AG20443 (cell line): ENCODE results near the gene MAPK7.
A peak's percentile ranks its signal among the peaks of the same experiment; 100 is the strongest.

Source experiments
- DNase-seq: peaks from one replicate; pipeline ENCODE4 v3.0.0; 2012; ENCODE audit warnings: low spot score, mixed read lengths

The MAPK7 gene

GRCh38 chr17:19363460-19364035, 14.8 kb upstream of the MAPK7 start:
- no peak for DNase-seq

GRCh38 chr17:19364699-19365498, 13.4 kb upstream of the MAPK7 start:
- DNase-seq = no peak

- no peak for DNase-seq
Observed at GRCh38 chr17:19365499-19365817, 12.8 kb upstream of the MAPK7 start.

GRCh38 chr17:19365833-19366636, 12.3 kb upstream of the MAPK7 start:
- no peak for DNase-seq

GRCh38 chr17:19366637-19366972, 11.7 kb upstream of the MAPK7 start:
- DNase-seq = no peak

- DNase-seq = no peak
Observed at GRCh38 chr17:19368229-19368628, 10.1 kb upstream of the MAPK7 start.

GRCh38 chr17:19369107-19369778, 9.1 kb upstream of the MAPK7 start:
- no peak for DNase-seq

- no peak for DNase-seq
Observed at GRCh38 chr17:19369846-19370492, 8.3 kb upstream of the MAPK7 start.

GRCh38 chr17:19370493-19370960, 7.8 kb upstream of the MAPK7 start:
- no peak for DNase-seq

GRCh38 chr17:19371259-19372010, 6.9 kb upstream of the MAPK7 start:
- DNase-seq = no peak

GRCh38 chr17:19372011-19372370, 6.3 kb upstream of the MAPK7 start:
- DNase-seq = no peak

- DNase-seq = no peak
Observed at GRCh38 chr17:19372439-19372838, 5.9 kb upstream of the MAPK7 start.

- DNase-seq = no peak
Observed at GRCh38 chr17:19372866-19373504, 5.3 kb upstream of the MAPK7 start.

GRCh38 chr17:19374136-19374535, 4.2 kb upstream of the MAPK7 start:
- no peak for DNase-seq

- DNase-seq = no peak
Observed at GRCh38 chr17:19375732-19376131, 2.6 kb upstream of the MAPK7 start.

- DNase-seq = no peak
Observed at GRCh38 chr17:19376811-19377210, 1.5 kb upstream of the MAPK7 start.

- DNase-seq = peak; percentile 99
Observed at GRCh38 chr17:19377602-19378415, 489 bp upstream of the MAPK7 start.

GRCh38 chr17:19379361-19380065, 1.2 kb downstream of the MAPK7 start:
- DNase-seq = no peak
